Activated CD4-positive, alpha-beta memory T cell treated with anti-CD3 and anti-CD28 coated beads, Interleukin-2, amount 10 ng/mL, durations not matched to agents 7 days and 5 days (primary cell): ENCODE measurements around the gene RUFY4. TPM values are rescaled to one million over a fixed set of nuclear protein-coding genes. Genes with fewer than 3 reads are reported as not detected.

ENCODE experiments used
- CTCF ChIA-PET: fragments of 350-600 bp; sonication (Branson Sonifier 250); formaldehyde crosslinking; loops from one replicate; lab custom pipeline; 2021; ENCODE audit warnings: antibody characterized with exemption, inconsistent platforms; lab: Charles Lee
- POLR2A ChIA-PET: fragments of 350-600 bp; sonication (Branson Sonifier 250); formaldehyde crosslinking; loops from one replicate; lab custom pipeline; 2021; ENCODE audit warnings: antibody characterized with exemption; lab: Charles Lee
- DNase-seq: peaks from one replicate; pipeline ENCODE4 v3.0.0-alpha.2; 2020
- H3K27ac Mint-ChIP-seq: one replicate; pipeline ENCODE4 v1.8.0; 2021; ENCODE audit warnings: mild to moderate bottlenecking, mixed read lengths
- H3K27me3 Mint-ChIP-seq: one replicate; pipeline ENCODE4 v1.8.0; 2021; ENCODE audit warnings: mixed read lengths
- H3K36me3 Mint-ChIP-seq: one replicate; pipeline ENCODE4 v1.8.0; 2021; ENCODE audit warnings: low read depth, mixed read lengths
- H3K4me1 Mint-ChIP-seq: one replicate; pipeline ENCODE4 v1.8.0; 2021; ENCODE audit warnings: mixed read lengths
- H3K4me3 Mint-ChIP-seq: one replicate; pipeline ENCODE4 v1.8.0; 2021; ENCODE audit warnings: mild to moderate bottlenecking, mixed read lengths
- H3K9me3 Mint-ChIP-seq: one replicate; pipeline ENCODE4 v1.8.0; 2021; ENCODE audit warnings: mixed read lengths
- total RNA-seq, 2 experiments: library from RNA; stranded (reverse); gene quantifications; one replicate each; pipeline ENCODE4 v1.2.3, GENCODE V29; 2021

RUFY4 gene
- total RNA-seq, 2 experiments from 2014 or later: 2.1 to 3.2 TPM

- Mint-ChIP-seq H3K4me3 (no peak overlapping the region), H3K27me3 (peaks cover 14% of the 10 kb centered on the region), H3K36me3 (no peaks in the 10 kb centered on the region), H3K9me3 (no peaks in the 10 kb centered on the region), H3K27ac (no peak overlapping the region), H3K4me1 (peaks cover 10% of the 10 kb centered on the region)
- no peak for DNase-seq
- CTCF ChIA-PET: no interaction called here
- POLR2A ChIA-PET: no interaction called here
These were observed 59.9 kb downstream of the RUFY4 start for GRCh38 chr2:218128781-218129457.

- no peak for DNase-seq
- Mint-ChIP-seq H3K27ac (no peak overlapping the region), H3K9me3 (no peaks in the 10 kb centered on the region), H3K4me3 (no peak overlapping the region), H3K4me1 (peaks cover 10% of the 10 kb centered on the region), H3K36me3 (no peaks in the 10 kb centered on the region), H3K27me3 (peaks cover 14% of the 10 kb centered on the region)
- POLR2A ChIA-PET: no interaction called here
- CTCF ChIA-PET: no interaction called here
These were observed 60.5 kb downstream of the RUFY4 start for GRCh38 chr2:218129458-218130135.

- no peak for DNase-seq
- ChIA-PET CTCF (interaction anchor here (0.8 kb wide), 1 partner anchor 36 kb away, joined by 3 read pairs; the partner anchor contains the start of gene CXCR1), POLR2A (no interaction called here)
- no peaks in the 10 kb centered on the region for H3K36me3 Mint-ChIP-seq
- H3K27me3 Mint-ChIP-seq: peaks cover 14% of the 10 kb centered on the region
- H3K27ac Mint-ChIP-seq: no peak overlapping the region
- H3K9me3 Mint-ChIP-seq: no peaks in the 10 kb centered on the region
- peaks cover 8% of the 10 kb centered on the region for H3K4me1 Mint-ChIP-seq
- no peak overlapping the region for H3K4me3 Mint-ChIP-seq
These were observed 61.3 kb downstream of the RUFY4 start for GRCh38 chr2:218130377-218130776.

GRCh38 chr2:218130822-218131221, 61.8 kb downstream of the RUFY4 start:
- ChIA-PET POLR2A (no interaction called here), CTCF (interaction anchor here (0.8 kb wide), 1 partner anchor 36 kb away, joined by 3 read pairs; the partner anchor contains the start of gene CXCR1)
- peaks cover 4% of the 10 kb centered on the region for H3K4me1 Mint-ChIP-seq
- H3K27me3 Mint-ChIP-seq: peaks cover 14% of the 10 kb centered on the region
- no peak overlapping the region for H3K4me3 Mint-ChIP-seq
- no peaks in the 10 kb centered on the region for H3K9me3 Mint-ChIP-seq
- DNase-seq: no peak
- no peaks in the 10 kb centered on the region for H3K36me3 Mint-ChIP-seq
- H3K27ac Mint-ChIP-seq: no peak overlapping the region

GRCh38 chr2:218137514-218137913, 68.5 kb downstream of the RUFY4 start:
- no peak overlapping the region for H3K4me3 Mint-ChIP-seq
- H3K36me3 Mint-ChIP-seq: no peaks in the 10 kb centered on the region
- CTCF ChIA-PET: no interaction called here
- H3K9me3 Mint-ChIP-seq: no peaks in the 10 kb centered on the region
- POLR2A ChIA-PET: interaction anchor here (0.6 kb wide), 1 partner anchor 118 kb away, joined by 3 read pairs; no protein-coding TSS in a partner anchor
- DNase-seq: no peak
- peaks cover 39% of the 10 kb centered on the region for H3K27me3 Mint-ChIP-seq
- H3K4me1 Mint-ChIP-seq: no peaks in the 10 kb centered on the region
- no peak overlapping the region for H3K27ac Mint-ChIP-seq

GRCh38 chr2:218138047-218138446, 69.0 kb downstream of the RUFY4 start:
- ChIA-PET CTCF (no interaction called here), POLR2A (no interaction called here)

More at GRCh38 chr2:218138047-218138446, 69.0 kb downstream of the RUFY4 start:
- H3K36me3 Mint-ChIP-seq: no peaks in the 10 kb centered on the region
- no peaks in the 10 kb centered on the region for H3K9me3 Mint-ChIP-seq
- H3K4me3 Mint-ChIP-seq: no peak overlapping the region
- no peak overlapping the region for H3K27ac Mint-ChIP-seq
- no peak for DNase-seq
- H3K4me1 Mint-ChIP-seq: no peaks in the 10 kb centered on the region
- H3K27me3 Mint-ChIP-seq: peaks cover 35% of the 10 kb centered on the region

Other genes starting within 250 kb of the RUFY4 start
- gene TNS1, start 66.3 kb upstream of the RUFY4 start, total RNA-seq: 1 to 10 TPM; 3.2 to 3.4 TPM
- gene CXCR2, start 56.8 kb downstream of the RUFY4 start, total RNA-seq: under 1 TPM; 0.13 to 0.15 TPM
- gene CXCR1, start 97.7 kb downstream of the RUFY4 start, total RNA-seq: 1 to 10 TPM; 2.7 to 3.0 TPM
- 100 to 1,000 TPM; 765 to 778 TPM for gene ARPC2, start 147.9 kb downstream of the RUFY4 start, total RNA-seq
- under 1 TPM; 0.68 to 0.75 TPM for gene GPBAR1, start 191.8 kb downstream of the RUFY4 start, total RNA-seq
- 10 to 100 TPM; 44.2 to 46.8 TPM for gene AAMP, start 200.9 kb downstream of the RUFY4 start, total RNA-seq
- 10 to 100 TPM; 30.1 to 31.8 TPM for gene PNKD, start 201.3 kb downstream of the RUFY4 start, total RNA-seq
- gene TMBIM1, start 223.2 kb downstream of the RUFY4 start, total RNA-seq: 100 to 1,000 TPM; 105 to 107 TPM